ENCODE results near the gene CR2. TPM values are rescaled to one million over a fixed set of nuclear protein-coding genes. Genes with fewer than 3 reads are reported as not detected.

The CR2 gene
- total and polyA plus RNA-seq, 2 of the 4 experiments (the other 2 are of a cell fraction) = not detected

GRCh38 chr1:207463021-207463420 lies 8.9 kb downstream of the CR2 start:
- Histone ChIP-seq H2AK5ac (ENCODE audit: low read depth, low read length) (no peak overlapping the region), H3K9ac (ENCODE audit: low read depth, low read length) (no peak overlapping the region), H3K4me1 (ENCODE audit: control insufficient read depth, insufficient read depth, low read length) (no peaks in the 10 kb centered on the region), H3K56ac (ENCODE audit: extremely low read depth, insufficient read depth, low read length) (no peak overlapping the region), H4K91ac (ENCODE audit: insufficient read depth, low read depth, low read length) (no peak overlapping the region), H4K5ac (ENCODE audit: low read depth, low read length) (no peak overlapping the region), H2BK20ac (ENCODE audit: low read depth, low read length) (no peak overlapping the region), H2AK9ac (replicated peaks; ENCODE audit: low read depth, low read length, poor library complexity) (no peak overlapping the region), H3K18ac (ENCODE audit: low read depth, low read length) (no peak overlapping the region), H4K8ac (ENCODE audit: low read depth in 2 of 2, low read length in 2 of 2) (no peak overlapping the region), H3K27me3 (ENCODE audit: control insufficient read depth, insufficient read depth, low read length) (no peaks in the 10 kb centered on the region), H3K9me1 (ENCODE audit: insufficient read depth, low read length) (no peaks in the 10 kb centered on the region), H3K4ac (ENCODE audit: low read depth, low read length) (no peak overlapping the region), H3K23ac (ENCODE audit: low read depth, low read length) (no peak overlapping the region), H2BK120ac (ENCODE audit: low read depth, low read length) (no peak overlapping the region), H3K4me3 (ENCODE audit: insufficient read depth, low read depth, low read length) (no peak overlapping the region), H2BK5ac (ENCODE audit: low read depth, low read length, poor library complexity, severe bottlenecking) (no peak overlapping the region), H3K14ac (replicated peaks; ENCODE audit: low read depth, low read length) (no peak overlapping the region), H4K20me1 (ENCODE audit: insufficient read depth, low read length) (no peaks in the 10 kb centered on the region), H3K27ac (ENCODE audit: insufficient read depth, low read length) (no peak overlapping the region), H3K9me3 (ENCODE audit: control insufficient read depth, insufficient read depth, low read length) (no peaks in the 10 kb centered on the region), H3K4me2 (ENCODE audit: low read depth, low read length) (no peak overlapping the region), H2AFZ (replicated peaks; ENCODE audit: low read length, poor library complexity) (no peak overlapping the region), H2BK15ac (ENCODE audit: low read depth, low read length) (no peak overlapping the region), H3K36me3 (ENCODE audit: control insufficient read depth, insufficient read depth, low read length) (no peaks in the 10 kb centered on the region), H3K79me1 (ENCODE audit: low read depth in 1 of 2, low read length in 2 of 2) (no peaks in the 10 kb centered on the region)
- dilution Hi-C loops (cut with HindIII; ENCODE audit: low sequenced_read_pairs, unreplicated experiment) = no loop called here
- BruUV-seq (replicated peaks) = no TSS peak
- no peak for ATAC-seq (ENCODE audit: low read depth)
- DNase-seq = no peak
- ChIA-PET POLR2A (ENCODE audit: unreplicated experiment) (no interaction called here), CTCF (no interaction called here)
- TF ChIP-seq RAD21 (IDR thresholded peaks at IDR 0.05; ENCODE audit: low read length) (no peak), NFE2L2 (IDR thresholded peaks at IDR 0.05; ENCODE audit: low read depth, low read length) (no peak), FOS (IDR thresholded peaks at IDR 0.05; ENCODE audit: low read depth, low read length) (no peak), ELK1 (IDR thresholded peaks at IDR 0.05; ENCODE audit: borderline replicate concordance, low read depth, low read length) (no peak), RFX5 (IDR thresholded peaks at IDR 0.05; ENCODE audit: low read depth, low read length) (no peak)
- intact Hi-C loops (cut with micrococcal nuclease) = no loop called here
- in situ Hi-C loops (cut with MboI; ENCODE audit: low sequenced_read_pairs) = no loop called here

All from IMR-90 (cell line).